GM18951 (cell line): ENCODE results near the gene ADM.
A peak's percentile ranks its signal among the peaks of the same experiment; 100 is the strongest.
"Not testable (repeated sequence)": the region's sequence is repeated elsewhere in the genome, so short reads cannot be mapped to it uniquely, and the experiment has no call there.

Source experiments
- POLR2A ChIP-seq: IDR thresholded peaks from 4 replicates; pipeline ENCODE4 v1.6.1; 2011; ENCODE audit warnings: mild to moderate bottlenecking; ENCODE audit not compliant: insufficient read length, insufficient read depth; ENCODE audit errors: extremely low read depth
- in situ Hi-C: fragments of 300-500 bp; cut with MboI; formaldehyde crosslinking; loops from one replicate; pipeline ENCODE4 v1.12.0; 2022; ENCODE audit warnings: low sequenced_read_pairs, mixed read lengths, inconsistent platforms; ENCODE audit not compliant: unreplicated experiment

The ADM gene

DNA sequence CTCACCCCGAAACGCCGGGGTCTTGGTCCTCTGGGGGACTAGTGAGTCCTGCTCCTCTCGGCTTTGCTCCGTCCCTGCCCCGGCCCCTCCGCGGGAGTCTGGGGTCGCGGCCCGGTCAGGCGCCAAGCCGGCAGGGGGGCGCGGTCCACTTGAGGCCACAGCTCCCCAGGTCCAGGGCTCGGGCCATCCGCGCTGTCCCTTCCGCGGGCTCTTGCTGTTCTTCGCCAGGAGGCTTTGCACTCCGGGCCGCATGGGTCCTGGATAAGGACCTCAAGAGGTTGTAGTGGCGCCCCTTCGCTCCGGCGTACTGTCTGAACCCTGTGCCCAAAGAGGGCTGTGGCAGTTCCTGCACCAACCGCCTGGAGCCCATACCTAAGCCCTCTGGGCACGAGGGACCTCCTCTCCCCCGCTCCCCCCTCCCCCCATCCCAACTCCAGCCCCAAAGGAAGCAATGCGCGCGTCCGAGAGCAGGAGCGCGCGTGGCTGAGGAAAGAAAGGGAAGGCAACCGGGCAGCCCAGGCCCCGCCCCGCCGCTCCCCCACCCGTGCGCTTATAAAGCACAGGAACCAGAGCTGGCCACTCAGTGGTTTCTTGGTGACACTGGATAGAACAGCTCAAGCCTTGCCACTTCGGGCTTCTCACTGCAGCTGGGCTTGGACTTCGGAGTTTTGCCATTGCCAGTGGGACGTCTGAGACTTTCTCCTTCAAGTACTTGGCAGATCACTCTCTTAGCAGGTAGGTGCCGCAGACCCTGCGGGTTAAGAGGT lies at the start of gene ADM:
Gene ADM, plus strand, starts transcription at position 579 of the 767 bp plus-strand sequence. CDS start 628 bp downstream, outside the sequence.
- in situ Hi-C loops, result loop anchor here (25.0 kb wide), 1 partner anchor 542 kb away; no protein-coding TSS in a partner anchor
- TF ChIP-seq POLR2A, result peak; percentile 38

DNA sequence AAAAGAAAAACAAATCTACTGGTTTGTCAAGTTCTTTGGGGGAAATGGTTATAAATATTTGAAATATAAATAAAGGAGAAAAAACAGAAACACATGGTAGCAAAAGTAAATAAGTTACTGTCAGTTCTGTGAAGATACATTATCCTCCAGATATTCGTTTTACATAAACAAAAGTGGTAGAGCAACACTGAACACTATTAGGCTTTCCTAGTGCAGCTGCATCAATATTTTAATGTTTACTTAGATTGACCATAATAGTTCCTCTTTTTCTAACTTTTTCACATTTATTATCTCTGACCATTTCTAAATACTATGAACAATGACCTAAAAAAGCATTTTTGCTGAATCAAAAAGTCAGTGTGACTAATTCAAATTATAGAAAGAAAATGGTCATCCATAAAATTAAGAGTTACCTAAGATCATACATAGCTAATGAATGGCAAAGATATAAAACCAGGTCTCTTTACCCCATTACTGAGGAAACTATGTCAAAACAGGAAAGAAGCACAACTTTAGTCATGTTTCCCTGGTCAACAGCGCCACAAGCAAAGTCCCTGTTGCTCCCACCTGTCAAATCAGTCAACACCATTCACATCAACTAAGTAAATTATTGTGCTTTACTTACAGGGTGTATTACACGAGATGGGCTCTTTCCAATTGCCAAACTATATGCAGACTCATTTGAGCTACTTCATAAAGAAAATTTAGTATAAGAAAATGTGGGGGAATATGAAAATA lies 49.3 kb upstream of the ADM start:
- no peak for TF ChIP-seq POLR2A
- in situ Hi-C loops, result no loop called here

- in situ Hi-C loops, result no loop called here
- TF ChIP-seq POLR2A, result no peak
These were observed 47.4 kb upstream of the ADM start for GRCh38 chr11:10257478-10257877.

GRCh38 chr11:10261821-10262220 lies 43.1 kb upstream of the ADM start:
- in situ Hi-C loops, result no loop called here

DNA sequence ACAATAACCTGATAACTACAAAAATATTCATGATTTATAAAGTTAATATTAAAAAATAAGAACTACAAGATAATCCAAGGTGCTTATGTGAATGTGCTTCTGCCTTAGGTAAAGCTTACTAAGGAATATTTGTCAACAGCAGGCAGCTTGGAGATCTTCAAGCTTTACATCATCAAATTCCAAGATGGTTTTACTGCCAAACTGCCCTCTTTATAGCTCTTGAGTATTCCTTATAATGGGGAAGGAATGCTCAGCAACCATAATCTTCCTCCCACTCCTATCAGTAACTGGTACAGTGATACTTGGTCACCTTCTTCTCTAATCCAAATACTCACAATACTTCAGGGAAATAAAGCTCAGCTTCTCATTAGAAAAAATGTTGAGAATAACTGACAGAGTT lies 40.9 kb upstream of the ADM start:
- in situ Hi-C loops, result no loop called here
- TF ChIP-seq POLR2A, result no peak

More at GRCh38 chr11:10261821-10262220, 43.1 kb upstream of the ADM start:
- TF ChIP-seq POLR2A, result no peak

GRCh38 chr11:10264716-10265115 lies 40.2 kb upstream of the ADM start:
- in situ Hi-C loops, result not testable (repeated sequence)

GRCh38 chr11:10265936-10266335 lies 38.9 kb upstream of the ADM start:
- TF ChIP-seq POLR2A, result no peak
- in situ Hi-C loops, result no loop called here

DNA sequence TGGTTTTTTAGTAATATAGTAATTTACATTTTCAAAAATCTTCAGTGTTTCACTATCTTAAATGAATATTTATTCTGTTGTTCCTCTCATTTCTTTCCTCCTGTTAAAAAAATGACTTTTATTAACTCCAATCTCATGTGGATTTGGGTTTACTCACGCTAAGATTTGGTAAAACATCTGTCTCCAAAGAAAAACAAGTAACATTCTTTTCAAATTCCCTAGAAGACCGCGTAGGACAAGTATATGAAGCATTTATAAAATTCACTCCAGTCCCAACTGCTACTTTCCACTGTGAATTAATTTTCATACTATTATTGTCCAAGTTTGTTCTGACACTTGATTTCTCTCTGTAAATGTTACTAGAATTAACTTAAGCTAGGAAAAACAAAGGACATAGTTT lies 37.1 kb upstream of the ADM start:
- no peak for TF ChIP-seq POLR2A
- in situ Hi-C loops, result no loop called here

GRCh38 chr11:10268746-10269488 lies 36.0 kb upstream of the ADM start:
- in situ Hi-C loops, result no loop called here

GRCh38 chr11:10272132-10272531 lies 32.7 kb upstream of the ADM start:
- no peak for TF ChIP-seq POLR2A
- in situ Hi-C loops, result no loop called here

More at GRCh38 chr11:10268746-10269488, 36.0 kb upstream of the ADM start:
- TF ChIP-seq POLR2A, result no peak

DNA sequence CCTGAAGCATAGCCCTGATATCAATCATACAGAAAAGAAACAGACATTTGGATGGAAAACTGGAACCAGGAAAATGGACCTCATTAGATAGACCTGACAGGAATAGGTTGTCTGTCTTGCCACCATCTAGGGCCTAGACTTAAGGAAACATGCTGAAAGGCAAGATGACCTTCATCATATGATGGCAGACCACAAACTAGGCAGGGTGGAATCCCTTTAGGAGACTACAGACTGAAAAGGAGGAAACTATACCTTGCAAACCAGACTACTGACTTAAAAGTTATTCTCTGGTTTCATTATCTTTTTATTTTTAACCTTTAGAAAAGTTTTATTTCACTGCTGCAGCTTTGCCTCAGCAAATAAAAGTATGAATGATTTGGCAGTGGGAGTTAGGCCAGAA lies 31.1 kb upstream of the ADM start:
- in situ Hi-C loops, result no loop called here
- no peak for TF ChIP-seq POLR2A

DNA sequence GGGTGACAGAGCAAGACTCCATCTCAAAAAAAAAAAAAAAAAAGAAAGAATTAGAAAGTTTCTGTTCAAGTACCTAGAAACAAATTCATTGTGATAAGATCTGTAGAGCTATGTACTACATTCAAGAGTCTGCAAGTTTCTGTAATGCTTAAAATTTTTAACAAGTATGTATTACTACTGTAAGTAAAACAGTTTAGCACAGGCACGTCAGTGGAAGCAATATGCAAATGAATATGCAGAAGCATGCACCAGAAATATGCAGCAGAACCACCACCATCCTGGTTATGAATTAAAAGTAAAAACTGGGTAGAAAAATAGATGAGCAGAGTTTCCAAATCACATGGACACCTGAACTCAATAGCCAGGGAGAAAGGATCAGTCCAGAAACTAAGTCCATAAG lies 30.1 kb upstream of the ADM start:
- TF ChIP-seq POLR2A, result no peak
- in situ Hi-C loops, result no loop called here

DNA sequence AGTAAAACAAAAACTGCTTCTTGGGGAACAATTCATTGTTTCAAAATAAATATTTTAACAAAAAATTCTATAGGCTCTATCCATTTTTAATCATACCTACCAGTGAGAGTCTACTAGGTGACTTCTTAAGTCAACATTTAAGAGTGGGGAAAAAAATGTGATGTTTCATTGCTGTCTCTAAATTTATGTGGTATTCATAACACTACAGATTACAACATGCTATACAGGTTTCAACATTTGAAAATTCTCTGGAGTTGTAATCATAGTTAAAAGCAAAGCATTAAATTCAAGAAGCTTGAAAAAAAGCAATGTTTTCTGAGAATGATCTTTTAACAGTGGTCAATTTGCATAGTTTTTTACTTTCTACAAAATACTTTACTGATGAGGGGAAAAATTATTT lies 29.2 kb upstream of the ADM start:
- in situ Hi-C loops, result no loop called here
- TF ChIP-seq POLR2A, result no peak
